Fibroblast of pulmonary artery (primary cell): ENCODE results near the gene RAC3.

Experiments used
- DNase-seq: peaks from one replicate; pipeline ENCODE4 v3.0.0-alpha.2; 2010; ENCODE audit warnings: low read depth
- H3K4me3 ChIP-seq: replicated peaks from 2 replicates; pipeline ENCODE4 v1.5.1; 2011; ENCODE audit warnings: low read depth, mild to moderate bottlenecking, control low read depth, low read length, moderate library complexity
- TF ChIP-seq, protein P1 (sequence below): IDR thresholded peaks from 2 replicates; pipeline ENCODE4 v1.5.1; 2011; ENCODE audit warnings: mild to moderate bottlenecking, control low read depth, low read length, inconsistent platforms; ENCODE audit errors: missing control alignments

The RAC3 gene

DNA sequence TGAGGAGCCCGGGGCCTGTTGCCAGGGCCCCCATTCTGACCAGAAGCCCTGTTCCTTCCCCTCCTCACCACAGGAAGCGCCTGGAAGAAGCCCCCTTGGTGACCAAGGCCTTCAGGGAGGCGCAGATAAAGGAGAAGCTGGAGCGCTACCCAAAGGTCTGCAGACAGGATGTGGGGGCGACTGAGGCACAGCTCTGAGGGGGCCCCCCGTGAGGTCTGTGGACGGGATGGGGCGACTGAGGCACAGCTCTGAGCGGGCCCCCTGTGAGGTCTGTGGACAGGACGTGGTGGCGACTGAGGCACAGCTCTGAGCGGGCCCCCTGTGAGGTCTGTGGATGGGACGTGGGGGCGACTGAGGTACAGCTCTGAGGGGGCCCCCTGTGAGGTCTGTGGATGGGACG lies 22.1 kb upstream of the RAC3 start:
- no peak overlapping the region for H3K4me3 ChIP-seq
- no peak for DNase-seq
- TF ChIP-seq, protein P1, sequence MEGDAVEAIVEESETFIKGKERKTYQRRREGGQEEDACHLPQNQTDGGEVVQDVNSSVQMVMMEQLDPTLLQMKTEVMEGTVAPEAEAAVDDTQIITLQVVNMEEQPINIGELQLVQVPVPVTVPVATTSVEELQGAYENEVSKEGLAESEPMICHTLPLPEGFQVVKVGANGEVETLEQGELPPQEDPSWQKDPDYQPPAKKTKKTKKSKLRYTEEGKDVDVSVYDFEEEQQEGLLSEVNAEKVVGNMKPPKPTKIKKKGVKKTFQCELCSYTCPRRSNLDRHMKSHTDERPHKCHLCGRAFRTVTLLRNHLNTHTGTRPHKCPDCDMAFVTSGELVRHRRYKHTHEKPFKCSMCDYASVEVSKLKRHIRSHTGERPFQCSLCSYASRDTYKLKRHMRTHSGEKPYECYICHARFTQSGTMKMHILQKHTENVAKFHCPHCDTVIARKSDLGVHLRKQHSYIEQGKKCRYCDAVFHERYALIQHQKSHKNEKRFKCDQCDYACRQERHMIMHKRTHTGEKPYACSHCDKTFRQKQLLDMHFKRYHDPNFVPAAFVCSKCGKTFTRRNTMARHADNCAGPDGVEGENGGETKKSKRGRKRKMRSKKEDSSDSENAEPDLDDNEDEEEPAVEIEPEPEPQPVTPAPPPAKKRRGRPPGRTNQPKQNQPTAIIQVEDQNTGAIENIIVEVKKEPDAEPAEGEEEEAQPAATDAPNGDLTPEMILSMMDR, result no peak

DNA sequence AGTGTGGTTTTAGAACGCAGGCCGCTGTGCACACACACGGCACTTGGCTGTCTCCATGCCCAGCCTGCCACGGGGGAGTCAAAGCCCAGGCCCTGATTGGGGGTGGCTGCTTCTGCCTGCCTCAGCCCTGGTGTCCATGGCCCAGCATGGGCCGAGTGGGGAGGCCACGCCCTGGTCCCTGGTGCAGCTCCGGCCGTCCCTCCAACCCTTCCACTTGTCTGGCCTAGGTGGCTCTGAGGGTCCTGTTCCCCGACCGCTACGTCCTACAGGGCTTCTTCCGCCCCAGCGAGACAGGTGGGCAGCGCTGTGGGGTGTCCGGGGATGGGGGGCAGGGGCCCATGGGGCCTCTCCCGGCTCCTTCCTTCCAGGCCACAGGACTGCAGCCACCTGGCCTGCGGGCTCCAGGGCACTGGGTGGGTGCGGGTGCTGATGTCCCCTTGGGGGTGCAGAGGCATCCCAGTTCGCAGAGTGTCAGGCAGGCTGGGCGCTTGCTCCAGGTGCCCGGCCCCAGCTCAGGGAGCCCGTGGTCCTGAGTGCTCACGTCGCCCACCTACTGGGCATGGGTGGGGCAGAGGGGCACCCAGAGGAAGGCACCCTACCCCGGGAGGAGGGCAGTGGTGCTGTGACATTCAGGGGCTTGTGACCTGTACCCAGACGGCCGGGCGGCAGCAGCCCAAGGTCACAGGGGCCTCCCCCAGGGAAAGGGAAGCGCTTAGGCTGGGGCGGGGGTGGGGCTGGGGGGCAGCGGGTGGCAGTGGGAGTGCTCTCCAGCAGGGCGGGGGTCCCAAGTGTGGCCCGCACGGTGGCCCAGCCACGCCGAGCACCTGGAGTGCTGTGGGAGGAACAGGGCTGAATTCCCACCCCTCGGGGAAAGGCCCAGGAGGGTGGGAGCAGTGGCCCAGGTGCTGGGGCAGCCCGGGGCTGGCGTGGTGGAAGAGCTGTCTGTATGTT lies 20.6 kb upstream of the RAC3 start:
- no peak for DNase-seq
- TF ChIP-seq, protein P1, result no peak
- no peak overlapping the region for H3K4me3 ChIP-seq

DNA sequence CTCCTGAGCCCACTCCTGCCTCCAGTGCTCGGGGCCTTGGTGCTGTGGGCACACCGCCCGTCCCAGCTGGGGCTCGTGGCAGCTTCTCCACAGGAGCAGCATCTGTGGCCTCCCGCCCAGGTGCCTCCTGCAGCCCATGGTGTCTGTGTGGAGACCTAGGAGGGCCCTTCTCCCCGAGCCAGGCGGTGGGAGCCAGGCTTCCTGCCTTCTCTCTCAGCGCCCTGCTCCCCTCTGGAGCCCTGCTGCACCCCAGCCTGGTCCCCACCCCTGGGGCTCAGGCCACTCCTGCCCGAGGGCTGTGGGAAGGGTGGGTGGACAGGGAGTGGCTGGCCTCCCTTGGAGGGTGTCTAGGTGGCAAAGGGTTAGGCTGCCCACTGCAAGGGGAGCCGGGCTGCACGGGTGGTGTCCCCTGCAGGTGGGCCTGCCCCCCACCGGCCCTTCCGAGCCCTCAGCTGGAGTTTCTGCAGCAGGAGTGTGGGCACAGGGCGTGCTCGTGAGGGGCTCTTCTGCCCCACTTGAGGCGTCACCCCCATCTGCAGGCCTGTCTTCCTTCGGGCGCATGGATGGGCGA lies 19.8 kb upstream of the RAC3 start:
- H3K4me3 ChIP-seq, result no peak overlapping the region
- no peak for DNase-seq
- TF ChIP-seq, protein P1, result no peak

DNA sequence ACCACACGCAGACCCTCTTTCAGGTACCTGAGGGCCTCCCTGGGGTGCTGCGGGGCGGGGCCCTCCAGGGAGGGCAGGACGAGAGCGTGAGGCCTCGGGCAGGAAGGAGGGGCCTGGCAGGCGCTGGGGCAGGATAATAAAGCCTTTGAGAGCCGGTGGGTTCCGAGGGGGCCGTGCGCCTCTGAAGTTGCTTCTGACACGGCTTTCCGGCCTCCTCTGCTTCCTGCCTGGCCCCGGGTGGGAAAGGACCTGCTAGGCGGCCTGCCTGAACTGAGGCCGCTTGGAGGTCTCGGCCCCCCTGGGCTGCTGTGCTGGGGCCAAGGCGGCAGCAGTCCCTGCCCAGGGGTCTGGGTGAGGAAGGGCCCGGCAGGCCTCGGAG lies 19.2 kb upstream of the RAC3 start:
- DNase-seq, result no peak
- H3K4me3 ChIP-seq, result no peak overlapping the region
- TF ChIP-seq, protein P1, result no peak

DNA sequence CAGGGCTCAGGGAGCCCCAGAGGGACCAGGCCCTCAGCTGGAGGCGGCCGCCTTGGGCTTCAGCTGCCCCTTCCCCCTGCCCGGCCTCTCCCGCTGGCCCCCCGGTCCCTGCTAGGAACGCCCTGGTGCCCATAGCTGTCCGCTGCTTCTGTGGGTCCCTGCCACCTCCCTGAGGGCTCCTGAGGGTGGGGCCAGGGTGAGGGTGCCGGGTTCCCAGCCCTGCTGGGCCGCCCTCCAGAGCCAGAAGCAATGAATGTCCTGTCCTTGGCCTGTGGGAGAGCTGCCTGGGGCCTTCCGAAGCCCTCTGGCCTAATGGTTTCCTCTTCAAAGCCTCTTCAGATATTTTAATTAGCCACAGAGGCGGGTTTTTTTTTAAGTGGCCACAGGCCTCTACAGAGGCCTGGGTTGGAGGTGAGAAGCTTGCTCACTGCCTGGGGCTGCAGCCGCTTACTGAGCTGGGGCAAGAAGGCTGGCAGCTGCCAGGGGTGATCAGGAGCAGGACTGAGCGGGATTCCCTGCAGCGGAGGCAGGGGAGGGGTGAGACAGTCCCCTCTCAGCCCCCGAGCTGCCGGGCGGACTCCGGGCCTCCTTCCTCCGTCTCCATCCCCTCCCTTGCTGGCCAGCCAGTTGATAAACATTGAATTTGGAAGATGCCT lies 18.7 kb upstream of the RAC3 start:
- DNase-seq, result no peak
- H3K4me3 ChIP-seq, result no peak overlapping the region
- TF ChIP-seq, protein P1, result no peak

DNA sequence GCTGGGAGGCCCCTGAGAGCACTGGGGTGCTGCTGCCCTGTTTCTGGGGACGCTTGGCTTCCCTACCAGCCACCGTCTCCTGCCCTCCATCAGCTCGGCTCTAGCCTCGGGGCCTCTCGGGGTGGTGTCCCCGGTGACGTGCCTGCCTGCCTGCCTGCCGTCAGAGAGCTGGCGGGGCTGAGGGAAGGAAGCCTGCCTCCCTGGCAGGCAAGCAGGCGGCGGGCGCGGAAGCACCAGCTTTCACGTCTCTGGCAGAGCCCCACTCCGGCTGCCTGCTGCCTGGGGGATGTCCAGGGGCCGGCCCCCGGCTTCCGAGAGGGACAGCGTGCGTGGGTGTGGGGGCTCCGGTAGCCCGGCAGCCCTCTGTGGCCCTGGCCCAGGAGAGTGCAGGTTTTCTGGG lies 18.1 kb upstream of the RAC3 start:
- no peak overlapping the region for H3K4me3 ChIP-seq
- no peak for DNase-seq
- TF ChIP-seq, protein P1, result no peak
